ENCODE data around the gene RASSF4.

The RASSF4 gene, protein sequence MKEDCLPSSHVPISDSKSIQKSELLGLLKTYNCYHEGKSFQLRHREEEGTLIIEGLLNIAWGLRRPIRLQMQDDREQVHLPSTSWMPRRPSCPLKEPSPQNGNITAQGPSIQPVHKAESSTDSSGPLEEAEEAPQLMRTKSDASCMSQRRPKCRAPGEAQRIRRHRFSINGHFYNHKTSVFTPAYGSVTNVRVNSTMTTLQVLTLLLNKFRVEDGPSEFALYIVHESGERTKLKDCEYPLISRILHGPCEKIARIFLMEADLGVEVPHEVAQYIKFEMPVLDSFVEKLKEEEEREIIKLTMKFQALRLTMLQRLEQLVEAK

GRCh38 chr10:44959247-44960087 is at the start of gene RASSF4:
RASSF4 (plus strand) TSS chr10:44959802; CDS start chr10:44970203, 10,401 bp downstream.
- peak; percentile 93 for DNase-seq (ENCODE audit: low read depth)
- no peaks in the 10 kb centered on the region for H3K9me3 ChIP-seq (ENCODE audit: control insufficient read depth, low read length)
- H3K9ac ChIP-seq (ENCODE audit: low read length): peak within 1 kb of the TSS; percentile 90
- no peaks in the 10 kb centered on the region for H3K36me3 ChIP-seq (ENCODE audit: control insufficient read depth, insufficient read depth, low read length, severe bottlenecking)
- peak within 1 kb of the TSS; percentile 88 for H3K4me3 ChIP-seq (ENCODE audit: low read length)
- H3K27me3 ChIP-seq (replicated peaks; ENCODE audit: control insufficient read depth, insufficient read depth, low read length): no peaks in the 10 kb centered on the region
- peaks cover 82% of the 10 kb centered on the region for H3K4me1 ChIP-seq (ENCODE audit: control insufficient read depth, insufficient read depth, low read length)

DNA sequence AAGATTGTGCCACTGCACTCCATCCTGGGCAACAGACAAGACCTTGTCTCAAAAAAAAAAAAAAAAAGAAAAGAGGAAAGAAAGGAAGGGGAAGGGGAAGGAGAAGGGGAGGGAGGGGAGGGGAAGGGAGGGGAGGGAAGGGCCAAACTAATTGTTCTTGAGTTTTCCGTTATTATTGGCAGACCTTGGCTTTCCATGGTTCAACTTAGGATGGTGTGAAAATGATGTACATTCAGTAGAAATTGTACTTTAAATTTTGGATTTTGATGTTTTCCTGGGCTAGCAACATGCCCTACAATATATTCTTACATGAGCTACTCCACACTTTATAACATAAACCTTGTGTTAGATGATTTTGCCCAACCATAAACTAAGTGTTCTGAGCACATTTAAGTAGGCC is 49.7 kb upstream of the RASSF4 start:
- H3K4me3 ChIP-seq (ENCODE audit: low read length): no peak overlapping the region
- peaks cover 26% of the 10 kb centered on the region for H3K4me1 ChIP-seq (ENCODE audit: control insufficient read depth, insufficient read depth, low read length)
- H3K36me3 ChIP-seq (ENCODE audit: control insufficient read depth, insufficient read depth, low read length, severe bottlenecking): no peaks in the 10 kb centered on the region
- peaks cover 14% of the 10 kb centered on the region for H3K27me3 ChIP-seq (replicated peaks; ENCODE audit: control insufficient read depth, insufficient read depth, low read length)
- H3K9me3 ChIP-seq (ENCODE audit: control insufficient read depth, low read length): peaks cover 6% of the 10 kb centered on the region
- DNase-seq (ENCODE audit: low read depth): no peak
- no peak overlapping the region for H3K9ac ChIP-seq (ENCODE audit: low read length)

DNA sequence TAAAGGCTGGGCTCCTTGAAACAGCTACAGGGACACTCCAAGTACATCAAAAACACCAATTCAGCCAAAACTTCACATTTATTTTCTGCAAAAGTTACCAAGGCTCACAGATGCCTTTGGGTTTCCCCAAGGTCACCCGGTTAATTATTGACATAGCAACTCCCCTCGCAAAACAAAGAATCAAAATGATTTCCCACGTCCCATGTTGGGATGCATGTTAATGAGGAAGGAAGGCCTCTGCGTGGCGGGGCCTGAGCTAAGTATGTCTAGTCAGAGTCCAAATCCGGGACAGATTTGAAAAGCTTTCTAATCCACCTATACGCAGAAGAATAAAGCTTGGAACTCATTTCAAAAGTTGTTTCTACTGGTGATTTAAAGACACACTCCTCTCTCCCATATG is 49.0 kb upstream of the RASSF4 start:
- DNase-seq (ENCODE audit: low read depth): no peak
- Histone ChIP-seq H3K36me3 (ENCODE audit: control insufficient read depth, insufficient read depth, low read length, severe bottlenecking) (no peaks in the 10 kb centered on the region), H3K9ac (ENCODE audit: low read length) (no peak overlapping the region), H3K4me3 (ENCODE audit: low read length) (no peak overlapping the region), H3K4me1 (ENCODE audit: control insufficient read depth, insufficient read depth, low read length) (peaks cover 26% of the 10 kb centered on the region), H3K9me3 (ENCODE audit: control insufficient read depth, low read length) (peaks cover under 1% of the 10 kb centered on the region), H3K27me3 (replicated peaks; ENCODE audit: control insufficient read depth, insufficient read depth, low read length) (peaks cover 13% of the 10 kb centered on the region)

DNA sequence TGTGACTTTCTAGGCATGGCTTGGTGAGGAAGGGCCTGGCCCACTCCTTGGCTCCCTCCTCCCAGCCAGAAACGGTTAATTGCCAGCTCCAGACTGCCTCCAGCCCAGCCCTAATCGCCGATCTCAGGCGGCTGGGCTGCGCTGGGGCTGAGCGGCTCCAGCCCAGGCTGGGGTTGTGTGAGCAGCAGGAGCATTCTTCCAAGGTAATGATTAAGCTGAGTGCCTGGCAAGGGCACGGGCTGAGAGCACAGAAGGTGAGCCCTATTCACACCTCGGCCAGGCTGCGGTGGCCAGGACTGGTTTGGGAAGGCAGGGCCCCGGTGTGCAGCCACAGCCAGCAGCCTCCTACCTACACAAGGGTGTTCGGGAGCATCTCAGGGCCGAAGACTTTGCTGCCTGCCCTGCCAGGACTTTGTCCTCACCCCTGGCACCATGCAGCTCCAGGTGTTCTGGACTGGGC is 48.5 kb upstream of the RASSF4 start, which contains the start of gene TMEM72:
TSS of gene TMEM72 (plus strand) at position 257 of the 460 bp plus-strand sequence. CDS start at position 433, 176 bp downstream.
- peaks cover 11% of the 10 kb centered on the region for H3K27me3 ChIP-seq (replicated peaks; ENCODE audit: control insufficient read depth, insufficient read depth, low read length)
- H3K36me3 ChIP-seq (ENCODE audit: control insufficient read depth, insufficient read depth, low read length, severe bottlenecking): no peaks in the 10 kb centered on the region
- DNase-seq (ENCODE audit: low read depth): no peak
- no peak within 1 kb of the TSS for H3K4me3 ChIP-seq (ENCODE audit: low read length)
- H3K9ac ChIP-seq (ENCODE audit: low read length): no peak within 1 kb of the TSS
- H3K4me1 ChIP-seq (ENCODE audit: control insufficient read depth, insufficient read depth, low read length): peaks cover 26% of the 10 kb centered on the region
- H3K9me3 ChIP-seq (ENCODE audit: control insufficient read depth, low read length): no peaks in the 10 kb centered on the region

GRCh38 chr10:44911951-44912350 is 47.7 kb upstream of the RASSF4 start:
- Histone ChIP-seq H3K4me3 (ENCODE audit: low read length) (no peak overlapping the region), H3K27me3 (replicated peaks; ENCODE audit: control insufficient read depth, insufficient read depth, low read length) (peaks cover 11% of the 10 kb centered on the region), H3K36me3 (ENCODE audit: control insufficient read depth, insufficient read depth, low read length, severe bottlenecking) (no peaks in the 10 kb centered on the region), H3K4me1 (ENCODE audit: control insufficient read depth, insufficient read depth, low read length) (peaks cover 17% of the 10 kb centered on the region), H3K9ac (ENCODE audit: low read length) (no peak overlapping the region), H3K9me3 (ENCODE audit: control insufficient read depth, low read length) (no peaks in the 10 kb centered on the region)
- DNase-seq (ENCODE audit: low read depth): no peak

- peak; percentile 53 for DNase-seq (ENCODE audit: low read depth)
- peaks cover 9% of the 10 kb centered on the region for H3K9me3 ChIP-seq (ENCODE audit: control insufficient read depth, low read length)
- peaks cover 15% of the 10 kb centered on the region for H3K27me3 ChIP-seq (replicated peaks; ENCODE audit: control insufficient read depth, insufficient read depth, low read length)
- H3K4me3 ChIP-seq (ENCODE audit: low read length): no peak overlapping the region
- H3K4me1 ChIP-seq (ENCODE audit: control insufficient read depth, insufficient read depth, low read length): peaks cover 5% of the 10 kb centered on the region
- H3K9ac ChIP-seq (ENCODE audit: low read length): no peak overlapping the region
- no peaks in the 10 kb centered on the region for H3K36me3 ChIP-seq (ENCODE audit: control insufficient read depth, insufficient read depth, low read length, severe bottlenecking)
These were observed 46.1 kb upstream of the RASSF4 start for GRCh38 chr10:44913350-44914081.

DNA sequence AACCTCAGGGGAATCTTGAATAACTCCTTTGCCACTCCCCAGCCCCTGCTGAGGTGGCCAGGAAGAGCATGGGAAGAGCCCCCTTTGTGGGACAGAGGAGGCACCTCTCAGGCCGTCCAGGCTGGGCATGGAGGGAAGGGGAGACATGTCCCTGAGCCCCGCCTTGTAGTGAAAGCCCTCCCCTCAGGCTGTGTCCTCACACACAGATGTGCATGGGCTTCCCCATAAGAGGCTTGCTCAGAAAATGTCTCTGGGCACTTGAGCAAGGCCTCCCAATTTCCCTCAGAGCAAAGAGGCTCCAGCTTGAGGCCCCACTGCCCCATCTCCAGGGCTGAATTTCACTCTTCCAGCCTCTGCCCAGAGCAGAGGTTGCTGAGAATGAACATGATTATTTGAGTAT is 44.7 kb upstream of the RASSF4 start:
- no peaks in the 10 kb centered on the region for H3K4me1 ChIP-seq (ENCODE audit: control insufficient read depth, insufficient read depth, low read length)
- peaks cover 9% of the 10 kb centered on the region for H3K9me3 ChIP-seq (ENCODE audit: control insufficient read depth, low read length)
- H3K27me3 ChIP-seq (replicated peaks; ENCODE audit: control insufficient read depth, insufficient read depth, low read length): peaks cover 15% of the 10 kb centered on the region
- H3K4me3 ChIP-seq (ENCODE audit: low read length): no peak overlapping the region
- no peak overlapping the region for H3K9ac ChIP-seq (ENCODE audit: low read length)
- DNase-seq (ENCODE audit: low read depth): no peak
- H3K36me3 ChIP-seq (ENCODE audit: control insufficient read depth, insufficient read depth, low read length, severe bottlenecking): no peaks in the 10 kb centered on the region

DNA sequence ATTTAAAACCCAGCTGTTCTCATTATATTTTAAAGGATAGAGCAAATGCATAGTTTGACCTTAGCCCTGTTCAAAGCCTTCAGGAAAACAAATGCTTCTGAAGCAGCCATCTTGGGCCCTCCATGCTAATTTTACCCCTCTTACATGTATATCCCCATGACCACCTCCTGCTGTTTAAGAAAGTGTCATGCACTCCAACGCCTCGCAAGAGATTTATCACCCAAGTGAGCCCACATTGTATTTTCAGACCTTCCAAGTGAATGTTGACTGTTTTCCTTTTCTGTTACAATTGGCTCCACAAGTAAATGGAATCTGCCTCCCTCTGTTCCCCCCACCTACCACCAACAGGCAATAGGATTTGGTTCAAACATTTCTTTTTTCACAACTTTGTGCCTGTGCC is 43.2 kb upstream of the RASSF4 start:
- peaks cover 15% of the 10 kb centered on the region for H3K27me3 ChIP-seq (replicated peaks; ENCODE audit: control insufficient read depth, insufficient read depth, low read length)
- H3K9me3 ChIP-seq (ENCODE audit: control insufficient read depth, low read length): peaks cover 9% of the 10 kb centered on the region
- H3K4me1 ChIP-seq (ENCODE audit: control insufficient read depth, insufficient read depth, low read length): no peaks in the 10 kb centered on the region
- no peak for DNase-seq (ENCODE audit: low read depth)
- no peak overlapping the region for H3K4me3 ChIP-seq (ENCODE audit: low read length)
- H3K9ac ChIP-seq (ENCODE audit: low read length): no peak overlapping the region
- no peaks in the 10 kb centered on the region for H3K36me3 ChIP-seq (ENCODE audit: control insufficient read depth, insufficient read depth, low read length, severe bottlenecking)

GRCh38 chr10:44917848-44918247 is 41.8 kb upstream of the RASSF4 start:
- H3K9me3 ChIP-seq (ENCODE audit: control insufficient read depth, low read length): peaks cover 9% of the 10 kb centered on the region
- H3K27me3 ChIP-seq (replicated peaks; ENCODE audit: control insufficient read depth, insufficient read depth, low read length): peaks cover 15% of the 10 kb centered on the region
- no peaks in the 10 kb centered on the region for H3K4me1 ChIP-seq (ENCODE audit: control insufficient read depth, insufficient read depth, low read length)
- no peak overlapping the region for H3K4me3 ChIP-seq (ENCODE audit: low read length)
- DNase-seq (ENCODE audit: low read depth): no peak
- H3K9ac ChIP-seq (ENCODE audit: low read length): no peak overlapping the region
- no peaks in the 10 kb centered on the region for H3K36me3 ChIP-seq (ENCODE audit: control insufficient read depth, insufficient read depth, low read length, severe bottlenecking)

GRCh38 chr10:44920252-44920651 is 39.4 kb upstream of the RASSF4 start:
- peaks cover 25% of the 10 kb centered on the region for H3K27me3 ChIP-seq (replicated peaks; ENCODE audit: control insufficient read depth, insufficient read depth, low read length)
- H3K4me1 ChIP-seq (ENCODE audit: control insufficient read depth, insufficient read depth, low read length): no peaks in the 10 kb centered on the region
- DNase-seq (ENCODE audit: low read depth): no peak
- H3K9ac ChIP-seq (ENCODE audit: low read length): no peak overlapping the region
- H3K4me3 ChIP-seq (ENCODE audit: low read length): no peak overlapping the region
- H3K36me3 ChIP-seq (ENCODE audit: control insufficient read depth, insufficient read depth, low read length, severe bottlenecking): no peaks in the 10 kb centered on the region
- peaks cover 16% of the 10 kb centered on the region for H3K9me3 ChIP-seq (ENCODE audit: control insufficient read depth, low read length)

- Histone ChIP-seq H3K9me3 (ENCODE audit: control insufficient read depth, low read length) (peaks cover 16% of the 10 kb centered on the region), H3K4me3 (ENCODE audit: low read length) (no peak overlapping the region), H3K4me1 (ENCODE audit: control insufficient read depth, insufficient read depth, low read length) (no peaks in the 10 kb centered on the region), H3K36me3 (ENCODE audit: control insufficient read depth, insufficient read depth, low read length, severe bottlenecking) (no peaks in the 10 kb centered on the region), H3K27me3 (replicated peaks; ENCODE audit: control insufficient read depth, insufficient read depth, low read length) (peaks cover 25% of the 10 kb centered on the region), H3K9ac (ENCODE audit: low read length) (no peak overlapping the region)
- no peak for DNase-seq (ENCODE audit: low read depth)
These were observed 38.5 kb upstream of the RASSF4 start for GRCh38 chr10:44921061-44921460.
